NCI-H187 (cell line): ENCODE measurements around the gene PRIMPOL.
"Not testable (repeated sequence)": the region's sequence is repeated elsewhere in the genome, so short reads cannot be mapped to it uniquely, and the experiment has no call there.

Experiments used
- DNase-seq, 2 experiments: peaks; one replicate each; lab custom pipeline; 2025; lab: John Stamatoyannopoulos, UW

Gene PRIMPOL

DNA sequence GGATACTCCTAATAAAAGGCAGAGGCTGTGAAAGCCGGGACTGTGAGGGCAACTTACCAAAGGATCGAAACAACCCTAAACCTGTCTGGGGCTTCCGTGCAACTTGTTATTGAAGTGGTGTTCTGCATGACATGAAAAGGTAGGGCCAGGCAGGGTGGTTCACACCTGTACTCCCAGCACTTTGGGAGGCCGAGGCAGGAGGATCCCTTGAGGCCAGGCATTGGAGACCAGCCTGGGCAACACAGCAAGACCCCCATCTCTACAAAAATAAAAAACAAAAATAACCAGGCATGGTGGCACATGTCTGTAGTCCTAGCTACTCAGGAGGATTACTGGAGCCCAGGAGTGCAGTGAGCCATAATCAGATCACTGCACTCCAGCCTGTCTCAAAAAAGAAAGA, 12.6 kb upstream of the PRIMPOL start:
- no peak for DNase-seq

DNA sequence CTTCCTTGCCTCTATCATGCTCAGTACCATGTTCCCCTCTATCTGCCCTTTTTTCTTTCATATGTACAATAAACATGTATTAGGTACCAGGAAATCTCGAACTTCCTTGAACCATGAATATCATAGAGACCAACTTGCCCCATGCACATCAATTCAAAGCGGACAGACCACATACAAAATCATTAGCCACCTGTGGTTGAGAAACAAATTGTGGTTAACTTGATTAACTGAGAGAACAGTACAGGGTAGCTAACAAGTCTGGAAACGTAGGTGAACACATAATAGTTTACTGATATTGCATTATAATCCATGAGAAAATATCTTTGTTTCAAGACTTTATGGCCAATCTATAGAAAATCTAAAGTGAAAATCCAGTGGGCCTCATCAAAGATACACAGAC, 8.5 kb upstream of the PRIMPOL start:
- no peak for DNase-seq

DNA sequence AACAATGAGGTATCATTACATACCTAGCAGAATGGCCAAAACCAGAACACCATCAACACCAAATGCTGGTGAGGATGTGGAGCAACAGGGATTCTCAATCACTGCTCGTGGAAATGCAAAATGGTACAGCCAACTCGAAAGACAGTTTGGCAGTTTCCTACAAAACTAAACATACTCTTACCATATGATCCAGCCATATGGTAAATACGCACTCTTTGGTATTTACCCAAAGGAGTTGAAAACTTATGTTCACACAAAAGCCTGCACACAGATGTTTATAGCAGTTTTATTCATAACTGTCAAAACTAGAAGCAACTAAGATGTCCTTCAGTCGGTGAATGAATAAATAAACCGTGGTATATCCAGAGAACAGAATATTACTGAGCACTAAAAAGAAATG, 8.1 kb upstream of the PRIMPOL start:
- no peak for DNase-seq

DNA sequence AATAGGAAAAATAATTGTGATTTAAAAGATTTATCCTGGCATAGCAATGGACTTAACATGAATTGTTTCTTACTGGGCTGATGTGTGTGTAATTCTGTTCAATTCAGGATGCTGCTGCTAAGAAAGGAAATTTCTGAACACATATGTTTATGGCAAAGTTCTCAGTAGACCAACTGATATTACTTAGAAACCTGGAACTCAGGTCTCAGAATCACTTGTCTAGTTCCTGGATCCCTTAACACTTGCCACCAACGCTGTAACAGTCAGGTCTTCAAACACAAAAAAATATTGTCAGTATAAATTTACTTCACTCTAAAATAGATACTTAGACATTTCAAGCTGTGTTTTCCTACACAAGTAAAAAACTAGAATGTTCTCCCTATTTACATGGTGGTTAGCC, 5.8 kb upstream of the PRIMPOL start:
- DNase-seq: no peak

DNA sequence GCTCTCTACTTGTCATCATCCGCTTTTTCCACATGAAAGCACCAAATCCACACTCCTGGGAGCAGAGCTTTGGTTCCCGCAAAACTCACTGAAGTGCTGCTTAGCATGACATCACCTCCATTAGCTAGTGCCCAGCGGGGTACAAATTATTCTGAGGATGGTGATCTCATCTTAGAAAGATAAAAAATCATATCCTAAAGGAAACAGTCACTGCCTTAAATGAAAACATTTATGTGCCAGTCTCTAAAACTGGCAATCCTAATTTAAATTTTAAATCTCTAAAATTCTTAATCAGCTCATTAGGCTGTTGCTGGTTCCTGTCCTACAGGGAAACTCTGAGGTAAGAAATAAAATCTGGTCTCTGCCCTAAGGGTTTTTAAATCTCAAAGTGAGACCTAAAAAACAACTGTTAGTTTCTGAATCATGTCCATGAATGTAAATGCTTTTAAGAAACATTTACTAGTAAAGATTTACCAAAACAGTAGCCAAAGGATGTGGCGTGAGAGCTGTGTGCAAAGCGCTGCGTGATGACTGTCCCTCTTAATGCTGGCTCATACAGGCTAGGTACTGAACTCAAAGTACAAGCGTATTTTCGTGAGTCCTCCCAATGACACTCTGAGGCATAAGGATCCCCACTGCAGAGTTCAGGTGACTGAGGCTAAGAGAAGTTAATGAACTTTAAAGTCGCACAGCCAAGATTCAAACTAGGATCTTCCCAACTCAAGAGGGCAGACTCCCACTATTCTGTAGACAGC, 4.8 kb upstream of the PRIMPOL start:
- no peak for DNase-seq

- DNase-seq: no peak
These were observed 3.5 kb upstream of the PRIMPOL start for GRCh38 chr4:184645904-184646610.

DNA sequence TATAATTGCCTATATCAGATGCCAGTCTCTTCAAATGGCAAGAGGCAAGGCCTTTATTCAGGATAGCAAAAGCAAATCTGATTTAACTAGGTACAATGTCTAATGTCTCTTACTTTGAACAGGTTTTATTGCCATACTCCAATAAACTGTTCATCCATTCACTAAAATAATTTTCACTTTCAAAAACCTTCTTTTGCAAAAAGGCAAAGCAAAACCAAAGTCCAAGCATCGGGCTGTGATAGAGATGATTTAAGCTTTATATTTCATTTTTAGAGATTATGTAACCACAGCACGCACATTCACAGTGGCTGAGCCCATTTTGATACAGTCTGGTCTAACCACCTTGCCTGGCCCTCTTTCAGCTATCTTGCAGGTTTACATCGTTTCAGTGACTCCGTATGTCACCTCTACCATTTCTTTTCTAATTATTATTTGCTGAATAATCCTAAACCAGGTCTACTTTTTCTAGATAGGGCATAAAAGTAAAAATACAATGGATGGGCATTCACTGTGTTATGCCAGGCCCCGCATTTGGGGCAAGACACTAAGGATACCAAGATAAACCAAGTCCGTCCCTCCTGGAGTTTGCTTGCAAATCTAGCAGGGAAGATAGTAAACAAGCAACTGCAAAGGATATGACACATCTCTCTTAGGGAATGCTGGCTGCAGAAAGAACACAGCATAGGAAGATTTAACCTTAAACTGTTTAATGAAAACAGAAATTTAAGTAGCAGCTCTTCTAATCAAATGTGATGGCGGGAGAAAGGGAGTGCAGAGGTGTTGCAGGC, 2.1 kb upstream of the PRIMPOL start:
- no peak for DNase-seq

GRCh38 chr4:184648054-184648312, 1.6 kb upstream of the PRIMPOL start:
- no peak for DNase-seq

DNA sequence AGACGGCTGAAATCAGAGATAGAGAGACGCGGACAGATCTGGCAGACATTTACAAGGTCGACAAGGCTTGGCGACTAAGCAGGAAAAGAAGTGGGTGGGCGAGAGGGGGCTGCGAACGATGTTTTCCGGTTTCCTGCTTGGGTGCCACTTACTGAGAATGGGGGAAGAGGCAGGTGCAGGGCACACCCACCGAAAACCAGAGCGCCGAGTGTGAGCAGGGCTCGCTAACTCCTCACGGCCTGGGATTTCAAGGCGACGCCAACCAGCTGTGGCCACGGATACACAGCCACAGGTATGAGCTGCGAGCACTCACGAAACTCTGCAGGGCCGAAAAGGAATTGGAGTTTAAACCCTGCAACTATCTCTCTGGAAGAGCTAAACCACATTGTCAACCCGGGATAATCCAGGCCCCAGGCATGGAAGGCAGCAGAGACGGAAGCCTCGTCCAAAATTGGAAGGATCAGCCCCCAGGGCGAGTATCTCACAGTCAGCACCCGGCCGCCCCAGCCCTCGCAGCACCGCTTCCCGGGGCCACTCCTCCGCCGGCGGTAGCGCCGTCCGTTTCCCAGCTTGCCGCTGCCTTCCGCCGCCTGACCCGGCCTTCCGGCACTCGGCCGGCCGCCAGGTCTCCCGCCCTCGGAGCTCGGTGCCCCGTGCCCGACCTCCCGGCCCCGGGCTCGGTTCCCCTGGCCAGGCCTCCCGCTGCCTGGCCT, 1.1 kb upstream of the PRIMPOL start:
- peak in 1 of 2 experiments; percentile 1 for DNase-seq

DNA sequence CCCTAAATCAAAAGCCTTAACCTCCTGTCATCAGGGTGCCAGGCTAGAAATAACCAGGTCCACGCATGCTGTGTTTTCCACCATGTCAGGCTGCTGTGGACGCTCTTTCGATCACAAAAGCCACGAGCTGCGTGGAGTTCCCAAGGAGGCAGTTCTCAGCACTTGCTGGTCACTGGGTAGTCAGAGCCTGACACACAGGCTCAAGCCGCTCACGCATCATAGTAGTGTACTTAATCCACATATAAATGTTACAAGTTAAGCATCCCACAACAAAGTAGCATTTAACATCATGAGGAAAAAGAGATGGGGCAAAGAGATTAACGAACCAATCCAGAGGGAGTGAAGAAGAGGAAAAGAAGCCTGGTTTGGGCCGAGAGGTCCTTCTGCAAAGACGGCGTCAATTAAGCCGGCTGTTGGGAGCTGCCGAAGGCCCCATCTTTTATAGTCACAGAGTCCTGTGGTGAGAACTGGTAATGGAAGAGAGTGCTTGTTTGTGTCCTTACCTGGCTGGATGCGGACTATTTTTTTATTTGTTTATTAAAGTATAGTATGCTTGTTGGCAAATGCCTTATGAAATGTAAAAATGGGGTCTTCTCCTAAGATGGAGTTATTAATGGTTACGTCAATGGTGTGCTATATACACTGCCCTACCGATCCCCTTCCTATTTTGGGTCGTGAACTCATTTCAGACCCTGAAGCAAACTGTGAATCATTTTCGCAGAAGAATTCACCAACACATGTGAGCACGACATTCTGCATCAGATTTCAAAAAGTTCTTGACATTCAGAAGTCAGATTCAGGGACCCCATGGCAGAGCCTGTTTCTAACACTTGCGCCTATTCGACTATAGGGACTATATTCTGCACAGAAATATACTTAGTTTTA, 675 bp downstream of the PRIMPOL start:
- DNase-seq: no peak

- DNase-seq: no peak
These were observed 2.4 kb downstream of the PRIMPOL start for GRCh38 chr4:184651899-184652298.

- not testable (repeated sequence) for DNase-seq
These were observed 3.1 kb downstream of the PRIMPOL start for GRCh38 chr4:184652681-184653080.

DNA sequence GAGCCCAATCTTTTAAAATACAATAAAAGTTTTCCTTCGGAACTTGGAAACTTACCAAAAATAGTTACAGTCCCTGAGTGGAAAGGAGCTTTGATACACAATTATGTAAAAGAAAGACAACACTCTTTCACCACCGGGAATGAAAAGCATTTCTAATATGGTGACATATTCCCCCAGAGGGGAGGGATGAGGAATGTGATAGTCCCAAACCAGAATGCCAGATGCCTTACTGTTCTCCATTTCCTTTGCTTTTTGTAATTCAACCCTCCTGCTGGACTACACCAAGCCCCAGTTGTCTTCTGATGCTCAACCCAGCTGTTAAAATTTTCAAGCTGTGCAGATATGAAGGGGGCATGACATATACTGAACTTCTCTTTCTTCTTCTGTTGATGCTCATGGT, 4.1 kb downstream of the PRIMPOL start:
- DNase-seq: no peak

- DNase-seq: no peak
These were observed 6.6 kb downstream of the PRIMPOL start for GRCh38 chr4:184655889-184656869.

- DNase-seq: no peak
These were observed 7.6 kb downstream of the PRIMPOL start for GRCh38 chr4:184657144-184657543.

DNA sequence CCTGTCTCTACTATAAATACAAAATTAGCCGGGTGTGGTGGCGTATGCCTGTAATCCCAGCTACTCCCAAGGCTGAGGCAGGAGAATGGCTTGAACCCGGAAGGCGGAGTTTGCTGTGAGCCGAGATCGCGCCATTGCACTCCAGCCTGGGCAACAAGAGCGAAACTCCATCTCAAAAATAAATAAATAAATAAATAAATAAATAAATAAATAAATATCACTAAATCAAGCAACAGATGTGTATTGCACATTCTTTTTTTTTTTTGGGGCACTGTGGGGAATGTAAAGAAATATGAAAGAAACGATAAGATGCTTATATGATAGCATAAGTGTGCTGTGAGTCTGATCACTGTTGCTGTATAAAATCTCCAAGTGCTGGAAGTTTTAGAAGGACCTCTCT, 8.3 kb downstream of the PRIMPOL start:
- not testable (repeated sequence) for DNase-seq

GRCh38 chr4:184660978-184661377, 11.4 kb downstream of the PRIMPOL start:
- DNase-seq: no peak

DNA sequence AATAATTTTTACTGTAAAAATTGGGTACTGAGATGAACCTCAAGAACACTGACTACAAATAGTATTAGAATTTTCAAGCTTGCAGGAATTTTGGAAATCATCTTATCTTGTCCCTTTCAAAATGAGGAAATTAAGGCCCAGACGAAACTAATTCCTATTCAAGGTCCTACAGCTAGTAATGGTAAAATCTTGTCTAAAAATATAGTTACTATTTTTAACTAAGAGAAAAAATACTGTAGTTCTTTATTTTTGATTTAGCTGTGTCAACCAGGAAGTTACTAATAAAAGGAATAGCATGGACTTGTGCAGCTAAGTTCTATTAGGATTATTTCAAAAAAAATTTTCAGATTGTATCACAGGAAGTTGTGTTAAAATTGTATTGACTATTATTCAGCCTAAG, 12.7 kb downstream of the PRIMPOL start:
- no peak for DNase-seq

DNA sequence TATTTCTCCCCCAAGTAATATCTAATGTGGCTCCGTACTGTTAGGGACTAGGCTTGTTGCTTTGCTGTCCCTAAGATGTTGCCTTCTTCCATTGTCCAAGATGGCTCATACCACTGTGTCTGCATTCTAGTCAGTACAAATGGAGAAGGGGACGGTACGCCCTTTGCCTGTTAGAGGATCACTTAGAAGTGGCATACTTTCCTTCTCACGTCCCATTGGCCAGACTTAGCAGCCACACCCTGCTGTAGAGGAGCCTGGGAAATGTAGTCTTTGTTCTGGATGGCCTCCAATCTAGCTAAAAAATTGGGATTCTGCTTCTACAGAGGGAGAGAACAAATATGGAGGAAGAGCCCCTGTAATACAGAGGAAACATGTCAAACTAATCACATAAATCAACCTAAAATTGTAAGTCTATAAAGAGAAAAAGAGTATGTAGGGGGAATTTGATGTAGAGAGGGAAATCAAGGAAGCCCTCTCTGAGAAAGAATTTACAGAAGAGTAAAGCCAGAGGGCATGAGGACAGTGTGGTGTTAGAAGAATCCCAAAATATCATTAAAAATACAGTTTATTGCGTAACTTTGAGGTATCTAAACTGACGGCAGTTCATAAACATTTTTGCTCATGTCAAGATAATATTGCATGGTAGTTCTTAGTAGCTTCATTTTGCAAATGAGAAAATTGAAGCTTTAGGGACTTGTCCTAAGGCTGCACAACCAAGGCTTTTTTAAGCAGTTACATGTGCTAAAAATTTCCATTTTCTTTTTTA, 15.1 kb downstream of the PRIMPOL start:
- no peak for DNase-seq
